ENCODE measurements around the gene NOXA1.
"Not testable (repeated sequence)": the region's sequence is repeated elsewhere in the genome, so short reads cannot be mapped to it uniquely, and the experiment has no call there.

The NOXA1 gene

GRCh38 chr9:137465000-137465719 lies 42.0 kb downstream of the NOXA1 start:
- no peak for DNase-seq (ENCODE audit: low read depth)
- TF ChIP-seq MYC (IDR thresholded peaks at IDR 0.05; ENCODE audit: low read depth, low read length) (no peak), POLR2A (IDR thresholded peaks at IDR 0.05; ENCODE audit: extremely low read depth, insufficient read length) (no peak), MAX (IDR thresholded peaks at IDR 0.05; ENCODE audit: low read depth, low read length) (no peak)
- TF ChIP-seq, protein P1, sequence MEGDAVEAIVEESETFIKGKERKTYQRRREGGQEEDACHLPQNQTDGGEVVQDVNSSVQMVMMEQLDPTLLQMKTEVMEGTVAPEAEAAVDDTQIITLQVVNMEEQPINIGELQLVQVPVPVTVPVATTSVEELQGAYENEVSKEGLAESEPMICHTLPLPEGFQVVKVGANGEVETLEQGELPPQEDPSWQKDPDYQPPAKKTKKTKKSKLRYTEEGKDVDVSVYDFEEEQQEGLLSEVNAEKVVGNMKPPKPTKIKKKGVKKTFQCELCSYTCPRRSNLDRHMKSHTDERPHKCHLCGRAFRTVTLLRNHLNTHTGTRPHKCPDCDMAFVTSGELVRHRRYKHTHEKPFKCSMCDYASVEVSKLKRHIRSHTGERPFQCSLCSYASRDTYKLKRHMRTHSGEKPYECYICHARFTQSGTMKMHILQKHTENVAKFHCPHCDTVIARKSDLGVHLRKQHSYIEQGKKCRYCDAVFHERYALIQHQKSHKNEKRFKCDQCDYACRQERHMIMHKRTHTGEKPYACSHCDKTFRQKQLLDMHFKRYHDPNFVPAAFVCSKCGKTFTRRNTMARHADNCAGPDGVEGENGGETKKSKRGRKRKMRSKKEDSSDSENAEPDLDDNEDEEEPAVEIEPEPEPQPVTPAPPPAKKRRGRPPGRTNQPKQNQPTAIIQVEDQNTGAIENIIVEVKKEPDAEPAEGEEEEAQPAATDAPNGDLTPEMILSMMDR (IDR thresholded peaks at IDR 0.05; ENCODE audit: low read depth, low read length), result no peak
- no peak overlapping the region for H3K4me3 ChIP-seq (ENCODE audit: low read depth, low read length)

DNA sequence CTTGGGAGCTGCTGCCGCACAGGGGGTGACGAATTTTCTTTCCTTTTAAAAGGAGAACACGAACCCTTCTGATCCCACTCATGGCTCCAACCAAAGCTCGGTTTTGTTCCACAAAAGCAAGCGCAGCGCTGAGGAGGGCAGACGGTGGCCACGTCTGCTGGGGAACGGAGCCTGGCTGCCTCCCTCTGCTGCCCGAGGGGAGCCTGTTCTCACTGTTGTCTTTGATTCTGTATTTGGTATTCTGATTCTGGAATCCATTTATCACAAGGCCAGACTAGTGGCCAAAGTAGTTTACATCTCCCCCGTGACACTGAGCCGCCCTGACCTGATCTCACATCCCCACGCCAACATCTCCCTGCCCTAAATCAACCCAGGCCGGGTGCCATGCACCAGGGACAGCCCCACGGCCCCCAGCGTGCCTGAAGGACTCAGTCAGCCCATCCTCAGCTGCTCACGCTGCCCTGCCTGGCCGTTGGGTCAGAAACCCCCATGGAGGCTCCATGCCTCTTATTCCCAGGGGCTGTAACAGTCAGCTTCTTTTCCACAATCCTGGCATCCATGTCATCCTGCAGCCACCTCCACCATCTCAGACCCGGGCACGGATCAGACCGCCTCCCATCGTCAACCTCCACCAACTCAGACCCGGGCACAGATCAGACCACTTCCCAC lies 42.7 kb downstream of the NOXA1 start:
- TF ChIP-seq, protein P1 (IDR thresholded peaks at IDR 0.05; ENCODE audit: low read depth, low read length), result no peak
- no peak for TF ChIP-seq MAX (IDR thresholded peaks at IDR 0.05; ENCODE audit: low read depth, low read length)
- H3K4me3 ChIP-seq (ENCODE audit: low read depth, low read length), result no peak overlapping the region
- no peak for DNase-seq (ENCODE audit: low read depth)

GRCh38 chr9:137466389-137467085 lies 43.3 kb downstream of the NOXA1 start:
- not testable (repeated sequence) for DNase-seq (ENCODE audit: low read depth); H3K4me3 ChIP-seq (ENCODE audit: low read depth, low read length)

- H3K4me3 ChIP-seq (ENCODE audit: low read depth, low read length), result no peak overlapping the region
- no peak for TF ChIP-seq POLR2A (IDR thresholded peaks at IDR 0.05; ENCODE audit: extremely low read depth, insufficient read length)
- TF ChIP-seq MYC (IDR thresholded peaks at IDR 0.05; ENCODE audit: low read depth, low read length), result no peak
- TF ChIP-seq, protein P1 (IDR thresholded peaks at IDR 0.05; ENCODE audit: low read depth, low read length), result no peak
- TF ChIP-seq MAX (IDR thresholded peaks at IDR 0.05; ENCODE audit: low read depth, low read length), result no peak
- DNase-seq (ENCODE audit: low read depth), result no peak
These were observed 44.0 kb downstream of the NOXA1 start for GRCh38 chr9:137467161-137467581.

DNA sequence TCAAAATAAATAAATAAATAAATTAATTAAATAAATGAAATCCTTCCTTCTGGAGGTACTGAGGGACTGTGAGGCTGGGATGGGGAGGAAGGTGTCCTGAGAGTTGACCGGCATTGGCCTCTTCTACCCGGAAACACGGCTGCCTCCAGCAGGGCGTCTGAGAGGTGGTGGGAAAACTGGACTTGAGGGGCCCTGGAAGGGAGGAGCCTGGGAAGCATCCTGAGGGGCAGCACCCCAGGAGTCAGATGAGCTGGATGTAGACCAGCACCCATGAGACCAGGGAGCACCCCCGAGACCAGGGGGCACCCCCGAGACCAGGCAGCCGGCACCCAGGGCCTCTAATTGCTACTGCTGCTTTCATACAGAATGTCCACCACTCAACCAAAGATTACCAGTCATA lies 44.7 kb downstream of the NOXA1 start:
- TF ChIP-seq POLR2A (IDR thresholded peaks at IDR 0.05; ENCODE audit: extremely low read depth, insufficient read length), result no peak
- TF ChIP-seq, protein P1 (IDR thresholded peaks at IDR 0.05; ENCODE audit: low read depth, low read length), result no peak
- H3K4me3 ChIP-seq (ENCODE audit: low read depth, low read length), result no peak overlapping the region
- DNase-seq (ENCODE audit: low read depth), result no peak

- DNase-seq (ENCODE audit: low read depth), result peak; percentile 53
- TF ChIP-seq POLR2A (IDR thresholded peaks at IDR 0.05; ENCODE audit: extremely low read depth, insufficient read length), result no peak
- TF ChIP-seq, protein P1 (IDR thresholded peaks at IDR 0.05; ENCODE audit: low read depth, low read length), result no peak
- no peak for TF ChIP-seq MYC (IDR thresholded peaks at IDR 0.05; ENCODE audit: low read depth, low read length)
- no peak for TF ChIP-seq MAX (IDR thresholded peaks at IDR 0.05; ENCODE audit: low read depth, low read length)
- no peak overlapping the region for H3K4me3 ChIP-seq (ENCODE audit: low read depth, low read length)
These were observed 47.6 kb downstream of the NOXA1 start for GRCh38 chr9:137470785-137471184.
